Astrocyte of the spinal cord (primary cell): ENCODE data around the gene ANK3.

Source experiments
- DNase-seq: peaks from one replicate; pipeline ENCODE4 v3.0.0; 2011; ENCODE audit warnings: low read depth, low spot score
- H3K4me3 ChIP-seq: 2 replicates; pipeline ENCODE4 v1.5.1; 2011; ENCODE audit warnings: low read depth, mild to moderate bottlenecking, low read length, moderate library complexity
- CTCF ChIP-seq: IDR thresholded peaks from 2 replicates; pipeline ENCODE4 v1.5.1; 2012; ENCODE audit warnings: low read depth, mild to moderate bottlenecking, low read length, inconsistent platforms
- in situ Hi-C: cut with HindIII; loops from 2 replicates; pipeline ENCODE4 v1.10.0; 2017; ENCODE audit warnings: low sequenced_read_pairs

Gene ANK3

GRCh38 chr10:60305380-60305892 is 84.2 kb downstream of the ANK3 start:
- in situ Hi-C loops: no loop called here
- H3K4me3 ChIP-seq: no peak overlapping the region
- TF ChIP-seq CTCF: no peak
- DNase-seq: peak; percentile 60

DNA sequence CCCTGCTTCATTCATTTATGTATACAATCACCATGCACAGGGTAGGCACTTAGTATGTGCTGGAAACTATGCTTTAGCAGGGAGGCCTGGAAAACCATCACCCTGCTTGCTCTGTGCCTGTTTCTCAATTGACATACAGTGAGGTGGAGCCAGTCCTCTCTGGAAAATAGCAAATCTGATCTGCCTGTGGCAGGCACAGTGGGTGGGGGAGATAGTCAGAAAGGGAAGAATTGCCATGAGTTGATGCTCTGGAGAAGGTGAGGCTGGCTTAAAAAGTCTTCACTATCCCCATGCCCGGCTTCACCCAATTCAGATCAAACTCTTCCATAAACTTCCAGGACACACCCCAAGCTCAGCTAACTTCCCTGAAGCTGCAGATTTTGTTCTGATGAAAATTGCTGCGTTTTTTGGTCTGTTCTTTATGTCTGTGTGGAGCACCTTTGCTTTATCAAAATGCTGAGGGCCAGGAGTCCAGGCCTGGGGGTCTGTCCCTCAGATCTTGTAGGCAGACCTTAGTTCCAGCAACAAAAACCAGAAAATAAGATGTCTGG is 84.8 kb downstream of the ANK3 start:
- DNase-seq: no peak
- H3K4me3 ChIP-seq: no peak overlapping the region
- no peak for TF ChIP-seq CTCF
- in situ Hi-C loops: no loop called here

- in situ Hi-C loops: no loop called here
- TF ChIP-seq CTCF: no peak
- no peak for DNase-seq
- no peak overlapping the region for H3K4me3 ChIP-seq
Measured at GRCh38 chr10:60303778-60304177, 85.9 kb downstream of the ANK3 start.

DNA sequence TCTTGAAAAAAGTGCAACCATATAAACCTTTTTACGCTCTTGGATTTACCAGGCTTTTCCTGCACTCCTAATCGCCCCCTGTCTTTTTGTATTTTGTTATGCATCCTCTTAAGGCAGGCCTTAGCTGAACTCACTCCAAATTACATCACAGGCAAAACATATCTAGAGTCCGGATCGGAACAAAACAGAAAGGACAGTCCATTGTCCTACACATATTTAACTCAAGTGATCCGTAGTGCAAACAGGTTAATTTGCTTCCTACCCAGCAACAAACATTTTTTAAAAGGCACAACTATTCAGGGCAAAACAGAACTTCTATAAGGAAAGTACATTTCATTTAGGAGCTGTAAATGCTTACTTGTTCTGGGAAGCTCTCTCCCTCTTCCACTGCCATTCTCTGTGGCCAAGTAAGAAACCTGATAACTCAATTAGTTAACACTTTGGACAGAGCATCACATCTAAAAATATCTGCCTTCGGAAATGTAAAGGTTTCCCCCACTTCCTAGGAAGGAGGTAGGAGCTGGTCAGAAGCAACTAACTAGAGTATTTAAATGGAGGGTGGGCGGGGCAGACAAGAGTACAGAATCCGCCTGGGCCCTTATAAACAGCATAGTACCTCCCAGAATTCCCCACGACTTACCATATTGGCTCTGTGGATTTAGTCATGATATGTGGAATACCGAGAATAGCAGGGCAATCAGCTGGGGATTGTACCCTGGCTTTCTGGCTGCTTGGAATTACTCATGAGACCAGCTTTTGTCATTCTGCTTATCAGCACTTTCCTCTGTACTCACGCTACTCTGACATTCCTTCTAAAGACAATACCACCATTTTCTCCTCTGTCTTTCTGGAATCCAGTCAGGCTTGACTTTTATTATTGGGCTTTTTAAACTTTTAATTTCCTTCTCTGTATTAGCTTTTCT is 89.5 kb downstream of the ANK3 start:
- H3K4me3 ChIP-seq: peak overlapping the region; percentile 6
- no peak for TF ChIP-seq CTCF
- in situ Hi-C loops: no loop called here
- peak; percentile 75 for DNase-seq

GRCh38 chr10:60299390-60299778 is 90.3 kb downstream of the ANK3 start:
- DNase-seq: no peak
- no peak overlapping the region for H3K4me3 ChIP-seq
- no peak for TF ChIP-seq CTCF
- in situ Hi-C loops: no loop called here

DNA sequence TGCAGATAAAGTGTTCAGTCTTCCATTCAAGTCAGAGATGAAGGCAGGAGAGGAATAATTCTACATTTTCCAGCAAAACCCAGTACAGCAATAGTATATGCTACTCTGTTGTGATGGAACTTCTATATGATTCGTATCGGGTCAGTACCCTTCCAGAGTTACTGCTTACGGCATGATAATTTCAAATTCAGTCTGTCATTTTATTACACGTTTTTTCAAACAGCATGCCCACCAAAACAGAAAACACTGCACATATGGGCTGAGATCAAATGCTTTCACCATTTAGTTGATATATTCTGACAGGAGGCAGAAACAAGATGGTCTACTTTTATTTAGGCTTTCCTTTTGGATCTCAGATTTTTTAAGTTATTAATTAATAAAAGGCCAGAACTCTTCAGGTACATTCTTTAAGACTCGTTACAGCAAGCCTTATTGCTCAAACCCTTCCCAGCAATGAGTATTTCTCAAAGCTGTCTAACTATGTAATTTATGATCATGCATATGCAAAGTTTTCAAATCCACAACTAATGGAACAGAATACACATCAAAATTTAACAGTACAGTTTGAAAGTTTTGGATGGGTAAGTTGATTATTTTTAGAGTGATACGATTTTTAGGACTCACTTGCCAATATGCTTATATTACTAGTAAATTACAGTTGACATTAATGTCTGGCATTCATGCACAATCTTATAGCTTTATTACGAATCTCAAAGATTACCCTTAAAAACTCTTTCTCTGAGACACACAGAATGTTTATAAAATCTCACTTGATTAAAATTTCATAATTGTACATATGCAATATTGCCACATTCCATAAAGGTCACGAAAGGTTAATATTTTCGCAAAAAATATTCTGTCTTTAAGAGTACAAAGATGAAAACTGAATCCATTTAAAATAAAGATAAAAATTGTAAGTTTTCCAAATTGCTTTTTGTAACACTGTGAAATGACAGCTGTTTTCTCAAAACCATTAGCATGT is 91.0 kb downstream of the ANK3 start:
- in situ Hi-C loops: no loop called here
- no peak overlapping the region for H3K4me3 ChIP-seq
- TF ChIP-seq CTCF: no peak
- no peak for DNase-seq
